Hepatocyte (in vitro differentiated cells): Measurements from ENCODE around the gene TMPRSS12.

Experiments used
- EZH2 ChIP-seq: fragments of 200-600 bp; sonication (generic); IDR thresholded peaks from 2 replicates; pipeline ENCODE4 v1.6.1; 2016; ENCODE audit warnings: antibody characterized with exemption, mild to moderate bottlenecking, borderline replicate concordance
- TF ChIP-seq, protein P1 (sequence below): fragments of 200-600 bp; sonication (generic); IDR thresholded peaks from 2 replicates; pipeline ENCODE4 v1.5.1; 2016; ENCODE audit warnings: antibody characterized with exemption, mild to moderate bottlenecking; ENCODE audit not compliant: poor library complexity

DNA sequence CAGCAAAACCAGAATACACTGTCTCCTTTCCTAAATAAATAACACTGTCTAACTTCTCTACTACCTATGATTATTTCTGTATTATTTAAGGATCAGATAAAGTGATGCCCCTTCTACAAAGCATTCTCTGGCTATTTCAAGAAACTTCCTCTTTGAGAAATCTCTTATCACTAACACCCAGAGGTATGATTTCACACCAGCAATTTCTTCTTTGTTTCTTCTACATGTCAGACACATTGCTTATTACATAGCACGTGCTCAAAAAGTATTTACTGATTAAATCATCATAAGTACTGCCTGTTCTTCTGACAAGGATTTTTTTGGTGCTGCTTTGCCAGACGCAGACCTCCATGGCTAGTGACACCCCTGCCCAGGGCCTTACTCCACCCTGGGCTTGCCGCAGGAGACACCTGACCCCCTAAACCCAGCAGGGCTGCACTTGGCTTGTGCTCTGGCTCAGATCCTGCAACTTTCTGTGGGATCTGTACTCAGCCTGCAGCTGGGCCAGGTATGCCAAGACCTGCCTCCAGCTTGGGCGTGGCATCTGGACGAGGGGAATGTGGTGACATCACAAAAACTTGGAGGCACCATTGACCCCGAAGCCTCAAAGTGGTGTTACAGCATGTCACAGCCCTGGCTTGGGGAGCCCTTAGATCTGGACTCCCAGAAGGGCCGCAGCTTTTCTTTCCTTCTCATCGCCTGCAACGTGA lies 94.2 kb downstream of the TMPRSS12 start:
- TF ChIP-seq, protein P1, sequence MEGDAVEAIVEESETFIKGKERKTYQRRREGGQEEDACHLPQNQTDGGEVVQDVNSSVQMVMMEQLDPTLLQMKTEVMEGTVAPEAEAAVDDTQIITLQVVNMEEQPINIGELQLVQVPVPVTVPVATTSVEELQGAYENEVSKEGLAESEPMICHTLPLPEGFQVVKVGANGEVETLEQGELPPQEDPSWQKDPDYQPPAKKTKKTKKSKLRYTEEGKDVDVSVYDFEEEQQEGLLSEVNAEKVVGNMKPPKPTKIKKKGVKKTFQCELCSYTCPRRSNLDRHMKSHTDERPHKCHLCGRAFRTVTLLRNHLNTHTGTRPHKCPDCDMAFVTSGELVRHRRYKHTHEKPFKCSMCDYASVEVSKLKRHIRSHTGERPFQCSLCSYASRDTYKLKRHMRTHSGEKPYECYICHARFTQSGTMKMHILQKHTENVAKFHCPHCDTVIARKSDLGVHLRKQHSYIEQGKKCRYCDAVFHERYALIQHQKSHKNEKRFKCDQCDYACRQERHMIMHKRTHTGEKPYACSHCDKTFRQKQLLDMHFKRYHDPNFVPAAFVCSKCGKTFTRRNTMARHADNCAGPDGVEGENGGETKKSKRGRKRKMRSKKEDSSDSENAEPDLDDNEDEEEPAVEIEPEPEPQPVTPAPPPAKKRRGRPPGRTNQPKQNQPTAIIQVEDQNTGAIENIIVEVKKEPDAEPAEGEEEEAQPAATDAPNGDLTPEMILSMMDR = no peak
- TF ChIP-seq EZH2 = no peak
